H1 (cell line): ENCODE results near the gene FPGS. TPM values are rescaled to one million over a fixed set of nuclear protein-coding genes. Genes with fewer than 3 reads are reported as not detected.

Source experiments
- ASH2L ChIP-seq: fragments of 200-600, 300-600 bp; sonication (generic); IDR thresholded peaks from one replicate; pipeline ENCODE4 v1.7.1; 2017; ENCODE audit warnings: low read length
- CEBPB ChIP-seq: IDR thresholded peaks from 2 replicates; pipeline ENCODE4 v1.6.1; 2012; ENCODE audit warnings: low read depth, low read length
- CHD1 ChIP-seq: IDR thresholded peaks from 2 replicates; pipeline ENCODE4 v1.6.1; 2012; ENCODE audit warnings: low read depth, low read length, improper control_type of control experiment
- CREB1 ChIP-seq: IDR thresholded peaks from 2 replicates; pipeline ENCODE4 v1.6.1; 2012; ENCODE audit warnings: inconsistent platforms
- CTBP2 ChIP-seq: IDR thresholded peaks from 2 replicates; pipeline ENCODE4 v1.7.0; 2011; ENCODE audit warnings: borderline replicate concordance, mild to moderate bottlenecking, moderate library complexity, mixed read lengths, low read length; ENCODE audit not compliant: insufficient read depth, insufficient read length
- EGR1 ChIP-seq: IDR thresholded peaks from 2 replicates; pipeline ENCODE4 v1.6.1; 2011; ENCODE audit warnings: low read depth, low read length, borderline replicate concordance
- EP300 ChIP-seq, 2 experiments: IDR thresholded peaks; 1 replicate in 1 of 2; 2 replicates in 1 of 2; pipeline ENCODE4 v1.6.1; 2011 to 2012; ENCODE audit warnings: low read depth in 2 of 2, low read length in 2 of 2, mild to moderate bottlenecking in 2 of 2, borderline replicate concordance in 1 of 2, inconsistent platforms in 1 of 2, moderate library complexity in 1 of 2
- FOSL1 ChIP-seq: IDR thresholded peaks from 2 replicates; pipeline ENCODE4 v1.6.1; 2011; ENCODE audit warnings: mild to moderate bottlenecking, low read depth, low read length, moderate library complexity; ENCODE audit not compliant: insufficient read depth
- JUND ChIP-seq: IDR thresholded peaks from 2 replicates; pipeline ENCODE4 v1.6.1; 2011; ENCODE audit warnings: mild to moderate bottlenecking, improper control_type of control experiment, low read length
- KDM5A ChIP-seq: fragments of 200-600 bp; IDR thresholded peaks from 2 replicates; pipeline ENCODE4 v1.7.1; 2012; ENCODE audit warnings: mild to moderate bottlenecking, low read length, inconsistent platforms, mixed read lengths
- NANOG ChIP-seq: IDR thresholded peaks from 2 replicates; pipeline ENCODE4 v1.6.1; 2011; ENCODE audit warnings: low read length, low read depth, mild to moderate bottlenecking, inconsistent platforms; ENCODE audit not compliant: insufficient read depth, poor library complexity, severe bottlenecking
- NRF1 ChIP-seq: IDR thresholded peaks from 2 replicates; pipeline ENCODE4 v1.6.1; 2011; ENCODE audit warnings: mild to moderate bottlenecking, low read depth, low read length, improper control_type of control experiment
- POLR2AphosphoS5 ChIP-seq: IDR thresholded peaks from 2 replicates; pipeline ENCODE4 v1.6.1; 2011; ENCODE audit warnings: low read depth, low read length
- RBBP5 ChIP-seq: IDR thresholded peaks from 2 replicates; pipeline ENCODE4 v1.7.1; 2012; ENCODE audit warnings: low read depth, mild to moderate bottlenecking, inconsistent platforms, low read length, moderate library complexity, borderline replicate concordance
- RXRA ChIP-seq: IDR thresholded peaks from 2 replicates; pipeline ENCODE4 v1.6.1; 2011; ENCODE audit warnings: low read depth, mild to moderate bottlenecking, low read length, moderate library complexity; ENCODE audit not compliant: insufficient read depth
- SIRT6 ChIP-seq: IDR thresholded peaks from one replicate; pipeline ENCODE4 v1.7.1; 2012; ENCODE audit warnings: low read length, inconsistent platforms
- SP4 ChIP-seq: IDR thresholded peaks from 2 replicates; pipeline ENCODE4 v1.6.1; 2012; ENCODE audit warnings: low read length, inconsistent platforms
- SUZ12 ChIP-seq: fragments of 200-600 bp; sonication (generic); IDR thresholded peaks from 2 replicates; pipeline ENCODE4 v1.6.1; 2012; ENCODE audit warnings: mild to moderate bottlenecking, inconsistent platforms, low read length, moderate library complexity, mixed read lengths
- TAF7 ChIP-seq: optimal IDR thresholded peaks from 2 replicates; pipeline ENCODE3; 2011; ENCODE audit warnings: low read depth, mild to moderate bottlenecking, inconsistent platforms, low read length, moderate library complexity, borderline replicate concordance
- TBP ChIP-seq: IDR thresholded peaks from 2 replicates; pipeline ENCODE4 v1.6.1; 2011; ENCODE audit warnings: low read depth, low read length, improper control_type of control experiment
- TEAD4 ChIP-seq: IDR thresholded peaks from 2 replicates; pipeline ENCODE4 v1.6.1; 2012; ENCODE audit warnings: low read depth, low read length, inconsistent platforms, mixed read lengths
- polyA plus RNA-seq, 7 experiments: library from polyadenylated mRNA; depleted of rRNA in 3 of 7; stranded (reverse) in 5 of 7; unstranded in 2 of 7; fragments of >200 nt in 5 of 7; fragments of 200-250 nt in 2 of 7; gene quantifications; 1 replicate in 5 of 7; 2 replicates in 1 of 7; 4 replicates in 1 of 7; pipeline versions ENCODE4 v1.2.1 to v1.2.3, GENCODE V29; 2011 to 2013; ENCODE audit warnings: missing spikeins in 2 of 7, mixed read lengths in 2 of 7
- total RNA-seq: library from RNA; stranded (reverse); fragmentation: NEBNext Ultra II Directional; extraction: Animal tissue kit (Norgen Biotek cat#: 25700); gene quantifications from 2 replicates; pipeline ENCODE4 v1.2.1, GENCODE V29; 2021
- TF ChIP-seq, protein P1 (sequence below): IDR thresholded peaks from 2 replicates; pipeline ENCODE4 v1.6.1; 2011; ENCODE audit warnings: low read depth, mild to moderate bottlenecking, low read length; ENCODE audit not compliant: insufficient read depth
- TF ChIP-seq, protein P2 (sequence below): IDR thresholded peaks from 2 replicates; pipeline ENCODE4 v1.6.1; 2012; ENCODE audit warnings: inconsistent platforms
- TF ChIP-seq, protein P3 (sequence below): IDR thresholded peaks from 2 replicates; pipeline ENCODE4 v1.6.1; 2012; ENCODE audit warnings: inconsistent platforms

FPGS gene
- total and polyA plus RNA-seq, 2 of the 8 experiments (the other 6 are each of a cell fraction or from before 2014, with no cell fraction given), result 62.4 to 83.0 TPM

DNA sequence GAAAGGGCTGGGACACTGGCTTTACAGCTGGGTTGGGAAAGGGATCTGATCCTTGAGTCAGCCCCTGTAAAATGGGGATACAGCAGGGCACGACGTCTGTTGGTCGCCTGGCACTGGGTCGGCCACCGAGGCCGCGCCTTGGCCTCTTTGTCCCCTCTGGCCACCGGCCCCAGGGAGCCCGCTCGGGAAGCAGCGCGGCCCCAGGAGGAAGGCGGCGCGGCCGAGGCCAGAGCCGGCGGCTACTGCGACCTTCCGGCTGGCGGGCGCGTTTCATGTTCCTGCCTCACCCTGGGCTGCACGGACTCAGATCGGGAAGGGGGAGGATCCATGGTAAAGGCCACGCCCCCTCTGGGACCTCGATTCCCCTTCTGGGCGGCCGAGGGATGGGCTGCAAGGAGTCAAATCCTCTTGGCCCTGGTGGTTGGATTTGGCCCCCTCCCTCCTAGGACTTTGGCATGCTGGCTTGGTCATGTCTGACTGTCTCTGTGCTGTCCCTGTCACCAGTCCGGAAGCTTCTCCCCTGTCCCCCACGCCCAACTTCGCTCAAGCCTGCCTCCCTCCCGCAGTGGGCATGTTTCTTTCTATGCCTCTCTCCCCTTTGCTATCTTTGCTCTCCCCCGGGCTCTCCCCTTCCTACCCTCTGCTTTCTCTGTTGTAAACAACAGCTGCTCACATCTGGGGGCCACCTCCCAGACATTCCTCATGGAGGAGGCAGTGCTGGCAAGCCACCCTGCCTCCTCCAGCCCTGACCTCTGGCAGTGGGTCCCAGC lies 25.8 kb downstream of the FPGS start (continued):
- TF ChIP-seq, protein P1, sequence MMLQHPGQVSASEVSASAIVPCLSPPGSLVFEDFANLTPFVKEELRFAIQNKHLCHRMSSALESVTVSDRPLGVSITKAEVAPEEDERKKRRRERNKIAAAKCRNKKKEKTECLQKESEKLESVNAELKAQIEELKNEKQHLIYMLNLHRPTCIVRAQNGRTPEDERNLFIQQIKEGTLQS, result no peak
- TF ChIP-seq, protein P2, sequence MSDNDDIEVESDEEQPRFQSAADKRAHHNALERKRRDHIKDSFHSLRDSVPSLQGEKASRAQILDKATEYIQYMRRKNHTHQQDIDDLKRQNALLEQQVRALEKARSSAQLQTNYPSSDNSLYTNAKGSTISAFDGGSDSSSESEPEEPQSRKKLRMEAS, result no peak
- TF ChIP-seq CHD1 (no peak), CREB1 (0 out of 2 replicates have a peak, but pooled peaks have one; percentile 11), CEBPB (no peak), TEAD4 (no peak), CTBP2 (no peak), ASH2L (peak; percentile 32), RBBP5 (peak; percentile 86; the same call in 1 of the 2 replicates), KDM5A (no peak), SIRT6 (no peak), JUND (no peak), POLR2AphosphoS5 (peak; percentile 78; the same call in 1 of the 2 replicates), TAF7 (peak; percentile 84), RXRA (no peak), SUZ12 (no peak), TBP (peak; percentile 85; the same call in 1 of the 2 replicates), SP4 (no peak), FOSL1 (no peak), NANOG (no peak), EGR1 (no peak), NRF1 (no peak), EP300 (IDR thresholded peaks at IDR 0.05; ENCODE audit: borderline replicate concordance in 1 of 2, low read depth in 2 of 2, low read length in 2 of 2) (no peak)
- TF ChIP-seq, protein P3, sequence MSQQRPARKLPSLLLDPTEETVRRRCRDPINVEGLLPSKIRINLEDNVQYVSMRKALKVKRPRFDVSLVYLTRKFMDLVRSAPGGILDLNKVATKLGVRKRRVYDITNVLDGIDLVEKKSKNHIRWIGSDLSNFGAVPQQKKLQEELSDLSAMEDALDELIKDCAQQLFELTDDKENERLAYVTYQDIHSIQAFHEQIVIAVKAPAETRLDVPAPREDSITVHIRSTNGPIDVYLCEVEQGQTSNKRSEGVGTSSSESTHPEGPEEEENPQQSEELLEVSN, result no peak
